Chondrocyte (in vitro differentiated cells): ENCODE measurements around the gene DIAPH2. TPM values are rescaled to one million over a fixed set of nuclear protein-coding genes. Genes with fewer than 3 reads are reported as not detected.
"Not testable (repeated sequence)": the region's sequence is repeated elsewhere in the genome, so short reads cannot be mapped to it uniquely, and the experiment has no call there.

Experiments used
- DNase-seq: peaks from one replicate; pipeline ENCODE4 v3.0.0; 2021; ENCODE audit warnings: mixed read lengths, low spot score
- H3K27ac Mint-ChIP-seq: one replicate; pipeline ENCODE4 v1.8.0; 2021; ENCODE audit warnings: mild to moderate bottlenecking, moderate library complexity, mixed read lengths; ENCODE audit not compliant: unreplicated experiment
- H3K27me3 Mint-ChIP-seq: 2 replicates; pipeline ENCODE4 v1.8.0; 2021; ENCODE audit warnings: low read depth, mixed read lengths
- H3K36me3 Mint-ChIP-seq: 2 replicates; pipeline ENCODE4 v1.8.0; 2021; ENCODE audit warnings: low read depth, mixed read lengths
- H3K4me1 Mint-ChIP-seq: 2 replicates; pipeline ENCODE4 v1.8.0; 2021; ENCODE audit warnings: low read depth, mild to moderate bottlenecking, mixed read lengths
- H3K4me3 Mint-ChIP-seq: one replicate; pipeline ENCODE4 v1.8.0; 2021; ENCODE audit warnings: mild to moderate bottlenecking, moderate library complexity, mixed read lengths; ENCODE audit not compliant: unreplicated experiment
- H3K9me3 Mint-ChIP-seq: 2 replicates; pipeline ENCODE4 v1.8.0; 2021; ENCODE audit warnings: low read depth, mixed read lengths
- CTCF ChIP-seq: fragments of 200-600 bp; sonication (generic); IDR thresholded peaks from 2 replicates; pipeline ENCODE4 v1.5.0; 2021; ENCODE audit warnings: antibody characterized with exemption, mild to moderate bottlenecking, moderate library complexity
- total RNA-seq: library from RNA; stranded (reverse); gene quantifications from 3 replicates; pipeline ENCODE4 v1.2.1, GENCODE V29; 2021

The DIAPH2 gene
- total RNA-seq, 1 donor from 2014 or later = 14.5 TPM

DNA sequence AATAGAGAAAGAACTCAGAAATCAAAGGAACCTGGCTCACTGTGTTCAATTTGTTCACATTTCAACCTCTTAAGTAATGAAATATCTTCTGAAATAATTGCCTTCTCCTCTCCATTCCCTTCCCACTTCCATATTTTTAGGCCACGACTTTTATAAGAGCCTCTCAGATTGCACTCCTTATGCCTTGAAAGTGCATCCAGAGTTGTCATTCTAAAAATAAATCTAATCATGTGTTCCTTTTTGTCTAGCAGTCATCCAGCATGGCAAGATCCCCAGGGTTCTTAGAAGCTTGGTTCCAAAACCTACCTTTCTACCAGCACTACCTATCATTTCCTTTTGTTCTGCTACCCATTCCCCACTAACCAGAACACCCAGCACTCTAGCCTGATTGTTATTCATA, 156.7 kb downstream of the DIAPH2 start:
- no peaks in the 10 kb centered on the region for H3K27me3 Mint-ChIP-seq
- H3K36me3 Mint-ChIP-seq = no peaks in the 10 kb centered on the region
- peaks cover 4% of the 10 kb centered on the region for H3K4me1 Mint-ChIP-seq
- no peaks in the 10 kb centered on the region for H3K9me3 Mint-ChIP-seq
- H3K4me3 Mint-ChIP-seq = no peak overlapping the region
- H3K27ac Mint-ChIP-seq = no peak overlapping the region
- no peak for TF ChIP-seq CTCF
- DNase-seq = no peak

GRCh38 chrX:96841866-96842265, 157.2 kb downstream of the DIAPH2 start:
- H3K4me1 Mint-ChIP-seq, H3K27ac Mint-ChIP-seq, H3K36me3 Mint-ChIP-seq, DNase-seq, H3K4me3 Mint-ChIP-seq, H3K9me3 Mint-ChIP-seq, H3K27me3 Mint-ChIP-seq: not testable (repeated sequence)

- peak; percentile 43 for TF ChIP-seq CTCF
- H3K4me1 Mint-ChIP-seq = no peaks in the 10 kb centered on the region
- H3K36me3 Mint-ChIP-seq = no peaks in the 10 kb centered on the region
- no peak overlapping the region for H3K4me3 Mint-ChIP-seq
- no peak for DNase-seq
- no peaks in the 10 kb centered on the region for H3K27me3 Mint-ChIP-seq
- no peaks in the 10 kb centered on the region for H3K9me3 Mint-ChIP-seq
- H3K27ac Mint-ChIP-seq = no peak overlapping the region
Measured at GRCh38 chrX:96843566-96843965, 158.9 kb downstream of the DIAPH2 start.

DNA sequence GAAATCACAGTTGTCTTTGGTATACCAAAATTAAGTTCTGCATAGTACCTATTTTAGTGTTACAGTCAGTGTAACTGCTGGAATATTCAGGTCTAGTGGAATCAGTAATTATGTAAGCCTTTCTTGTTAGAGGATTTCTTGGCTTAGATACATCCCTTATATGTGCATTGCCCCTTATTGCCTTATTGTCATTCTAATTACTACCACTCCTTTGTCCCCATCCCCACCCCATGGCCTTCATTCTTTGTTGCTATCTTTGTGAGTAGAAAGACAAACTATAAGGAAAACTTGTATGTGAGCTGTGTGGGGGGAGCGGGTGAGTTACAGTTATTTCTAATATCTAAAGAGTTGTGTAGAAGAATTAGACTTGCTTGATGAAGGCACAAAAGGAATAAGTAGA, 162.2 kb downstream of the DIAPH2 start:
- Mint-ChIP-seq H3K27me3 (no peaks in the 10 kb centered on the region), H3K27ac (no peak overlapping the region), H3K4me1 (no peaks in the 10 kb centered on the region), H3K4me3 (no peak overlapping the region), H3K36me3 (no peaks in the 10 kb centered on the region), H3K9me3 (no peaks in the 10 kb centered on the region)
- no peak for DNase-seq
- no peak for TF ChIP-seq CTCF

GRCh38 chrX:96859422-96859821, 174.8 kb downstream of the DIAPH2 start:
- not testable (repeated sequence) for H3K36me3 Mint-ChIP-seq, DNase-seq, H3K27me3 Mint-ChIP-seq, H3K4me1 Mint-ChIP-seq, H3K9me3 Mint-ChIP-seq, H3K27ac Mint-ChIP-seq, H3K4me3 Mint-ChIP-seq

- no peak overlapping the region for H3K27ac Mint-ChIP-seq
- no peaks in the 10 kb centered on the region for H3K27me3 Mint-ChIP-seq
- DNase-seq = no peak
- H3K36me3 Mint-ChIP-seq = no peaks in the 10 kb centered on the region
- no peak for TF ChIP-seq CTCF
- no peaks in the 10 kb centered on the region for H3K9me3 Mint-ChIP-seq
- H3K4me1 Mint-ChIP-seq = no peaks in the 10 kb centered on the region
- no peak overlapping the region for H3K4me3 Mint-ChIP-seq
Measured at GRCh38 chrX:96861218-96861617, 176.6 kb downstream of the DIAPH2 start.
